Progenitor cell of endocrine pancreas (in vitro differentiated cells): ENCODE data around the gene FER1L5. TPM values are rescaled to one million over a fixed set of nuclear protein-coding genes. Genes with fewer than 3 reads are reported as not detected.
A peak's percentile ranks its signal among the peaks of the same experiment; 100 is the strongest.

Source experiments
- DNase-seq: peaks from one replicate; pipeline ENCODE4 v3.0.0; 2021; ENCODE audit warnings: low spot score; ENCODE audit not compliant: unreplicated experiment
- H3K27ac Mint-ChIP-seq: 2 replicates; pipeline ENCODE4 v1.8.0; 2021; ENCODE audit warnings: mild to moderate bottlenecking, moderate library complexity, mixed read lengths
- H3K27me3 Mint-ChIP-seq: 2 replicates; pipeline ENCODE4 v1.8.0; 2021; ENCODE audit warnings: mixed read lengths
- H3K36me3 Mint-ChIP-seq: 2 replicates; pipeline ENCODE4 v1.8.0; 2022; ENCODE audit warnings: mixed read lengths; ENCODE audit not compliant: insufficient read depth
- H3K4me1 Mint-ChIP-seq: 2 replicates; pipeline ENCODE4 v1.8.0; 2021; ENCODE audit warnings: low read depth, mixed read lengths
- H3K4me3 Mint-ChIP-seq: 2 replicates; pipeline ENCODE4 v1.8.0; 2021; ENCODE audit warnings: low read depth, mild to moderate bottlenecking, moderate library complexity, mixed read lengths
- H3K9me3 Mint-ChIP-seq: 2 replicates; pipeline ENCODE4 v1.8.0; 2021; ENCODE audit warnings: low read depth, mixed read lengths
- CTCF ChIP-seq: fragments of 200-600 bp; sonication (generic); IDR thresholded peaks from one replicate; pipeline ENCODE4 v1.5.0; 2021; ENCODE audit warnings: antibody characterized with exemption, mild to moderate bottlenecking; ENCODE audit not compliant: unreplicated experiment
- long read RNA-seq: library from polyadenylated mRNA; unstranded; transcript quantifications from one replicate; pipeline ENCODE4 v2.0.0, GENCODE V29; 2020
- total RNA-seq: library from RNA; stranded (reverse); gene quantifications from 2 replicates; pipeline ENCODE4 v1.2.1, GENCODE V29; 2021

Gene FER1L5
- total RNA-seq, result 1.0 and 1.5 TPM in 2 replicates
- long read RNA-seq, partial matches to known transcripts, result 0 of 4 reads
- long read RNA-seq, other reads (novel, unspliced or antisense), result 4 of 4 reads

- no peak for TF ChIP-seq CTCF
- Mint-ChIP-seq H3K4me1 (peaks cover 5% of the 10 kb centered on the region), H3K9me3 (no peaks in the 10 kb centered on the region), H3K4me3 (peak within 1 kb of the TSS; percentile 72), H3K27ac (peak within 1 kb of the TSS; percentile 52), H3K27me3 (no peaks in the 10 kb centered on the region), H3K36me3 (no peaks in the 10 kb centered on the region)
- no peak for DNase-seq
These were observed at the start of gene FER1L5 for GRCh38 chr2:96642564-96643360. TSS of gene FER1L5 (plus strand) at chr2:96642764. CDS start at chr2:96642837, 73 bp downstream.

- H3K27me3 Mint-ChIP-seq, result no peaks in the 10 kb centered on the region
- H3K27ac Mint-ChIP-seq, result no peak overlapping the region
- no peaks in the 10 kb centered on the region for H3K9me3 Mint-ChIP-seq
- H3K4me1 Mint-ChIP-seq, result no peaks in the 10 kb centered on the region
- peaks cover 41% of the 10 kb centered on the region for H3K36me3 Mint-ChIP-seq
- H3K4me3 Mint-ChIP-seq, result no peak overlapping the region
- no peak for DNase-seq
- TF ChIP-seq CTCF, result no peak
These were observed 48.3 kb upstream of the FER1L5 start for GRCh38 chr2:96594282-96594681.

GRCh38 chr2:96594691-96595152 lies 47.8 kb upstream of the FER1L5 start:
- no peak overlapping the region for H3K27ac Mint-ChIP-seq
- H3K4me3 Mint-ChIP-seq, result no peak overlapping the region
- peaks cover 37% of the 10 kb centered on the region for H3K36me3 Mint-ChIP-seq
- no peaks in the 10 kb centered on the region for H3K4me1 Mint-ChIP-seq
- no peaks in the 10 kb centered on the region for H3K27me3 Mint-ChIP-seq
- DNase-seq, result no peak
- TF ChIP-seq CTCF, result no peak
- H3K9me3 Mint-ChIP-seq, result no peaks in the 10 kb centered on the region

- peaks cover 45% of the 10 kb centered on the region for H3K36me3 Mint-ChIP-seq
- H3K4me3 Mint-ChIP-seq, result no peak overlapping the region
- H3K4me1 Mint-ChIP-seq, result peaks cover 2% of the 10 kb centered on the region
- TF ChIP-seq CTCF, result no peak
- no peaks in the 10 kb centered on the region for H3K9me3 Mint-ChIP-seq
- H3K27me3 Mint-ChIP-seq, result no peaks in the 10 kb centered on the region
- no peak overlapping the region for H3K27ac Mint-ChIP-seq
- DNase-seq, result no peak
These were observed 46.0 kb upstream of the FER1L5 start for GRCh38 chr2:96596596-96596995.

- DNase-seq, result no peak
- Mint-ChIP-seq H3K9me3 (no peaks in the 10 kb centered on the region), H3K36me3 (peaks cover 30% of the 10 kb centered on the region), H3K4me3 (no peak overlapping the region), H3K27ac (no peak overlapping the region), H3K4me1 (peaks cover 7% of the 10 kb centered on the region), H3K27me3 (no peaks in the 10 kb centered on the region)
- TF ChIP-seq CTCF, result no peak
These were observed 42.6 kb upstream of the FER1L5 start for GRCh38 chr2:96599941-96600340.
